CD4-positive, alpha-beta memory T cell (primary cell): ENCODE results near the gene NECAB2. TPM values are rescaled to one million over a fixed set of nuclear protein-coding genes. Genes with fewer than 3 reads are reported as not detected.

Experiments
- CTCF ChIA-PET: fragments of 350-600 bp; sonication (Branson Sonifier 250); formaldehyde crosslinking; loops from one replicate; lab custom pipeline; 2021; ENCODE audit warnings: inconsistent platforms; ENCODE audit not compliant: partially characterized antibody; lab: Charles Lee
- POLR2A ChIA-PET: fragments of 350-600 bp; sonication (Branson Sonifier 250); formaldehyde crosslinking; loops from one replicate; lab custom pipeline; 2021; ENCODE audit not compliant: partially characterized antibody; lab: Charles Lee
- DNase-seq, 5 donors: peaks; one replicate each; pipeline versions ENCODE4 v3.0.0 to v3.0.0-alpha.2; 2020 to 2022; ENCODE audit warnings: mixed read lengths in 1 of 5
- H3K27ac ChIP-seq: one replicate; pipeline ENCODE4 v1.7.0; 2013; ENCODE audit warnings: low read depth, low read length
- H3K27me3 ChIP-seq: 2 replicates; pipeline ENCODE4 v1.7.0; 2013; ENCODE audit warnings: mild to moderate bottlenecking, low read length, moderate library complexity; ENCODE audit not compliant: insufficient read depth
- H3K36me3 ChIP-seq: 2 replicates; pipeline ENCODE4 v1.7.0; 2013; ENCODE audit warnings: mild to moderate bottlenecking, low read length, moderate library complexity; ENCODE audit not compliant: insufficient read depth
- H3K4me1 ChIP-seq: 2 replicates; pipeline ENCODE4 v1.7.0; 2013; ENCODE audit warnings: mild to moderate bottlenecking, low read length, moderate library complexity; ENCODE audit not compliant: insufficient read depth
- H3K4me3 ChIP-seq, 2 donors: one replicate each; pipeline ENCODE4 v1.7.0; 2013; ENCODE audit warnings: low read length in 2 of 2, mild to moderate bottlenecking in 1 of 2
- H3K9me3 ChIP-seq, 2 donors: one replicate each; pipeline ENCODE4 v1.7.0; 2013; ENCODE audit warnings: low read length in 2 of 2, control low read depth in 1 of 2; ENCODE audit not compliant: control insufficient read depth in 1 of 2
- H3K27ac Mint-ChIP-seq, 7 donors: one replicate each; pipeline ENCODE4 v1.8.0; 2020 to 2021; ENCODE audit warnings: mixed read lengths in 7 of 7, mild to moderate bottlenecking in 6 of 7, inconsistent platforms in 3 of 7, moderate library complexity in 3 of 7
- H3K27me3 Mint-ChIP-seq, 2 donors: one replicate each; pipeline ENCODE4 v1.8.0; 2020 to 2021; ENCODE audit warnings: mixed read lengths in 2 of 2
- H3K36me3 Mint-ChIP-seq, 2 donors: one replicate each; pipeline ENCODE4 v1.8.0; 2020 to 2021; ENCODE audit warnings: mixed read lengths in 2 of 2, inconsistent platforms in 1 of 2, mild to moderate bottlenecking in 1 of 2
- H3K4me1 Mint-ChIP-seq, 4 donors: one replicate each; pipeline ENCODE4 v1.8.0; 2020 to 2021; ENCODE audit warnings: mixed read lengths in 4 of 4, mild to moderate bottlenecking in 1 of 4
- H3K4me3 Mint-ChIP-seq, 8 donors: one replicate each; pipeline ENCODE4 v1.8.0; 2020 to 2021; ENCODE audit warnings: mixed read lengths in 8 of 8, mild to moderate bottlenecking in 7 of 8, moderate library complexity in 6 of 8, inconsistent platforms in 3 of 8
- H3K9me3 Mint-ChIP-seq, 8 donors: one replicate each; pipeline ENCODE4 v1.8.0; 2020 to 2021; ENCODE audit warnings: mixed read lengths in 8 of 8, mild to moderate bottlenecking in 5 of 8, inconsistent platforms in 3 of 8, moderate library complexity in 1 of 8
- intact Hi-C: fragments of 100-400 bp; cut with micrococcal nuclease; formaldehyde crosslinking; loops from one replicate; pipeline ENCODE4 v1.15.1; 2023
- polyA plus RNA-seq, 2 donors: library from polyadenylated mRNA; unstranded; fragments of 300-500 nt; fragmentation: Illumina TruSeq; gene quantifications; one replicate each; pipeline ENCODE4 v1.2.3, GENCODE V29; 2021
- total RNA-seq, 2 experiments: library from RNA; stranded (reverse); gene quantifications; one replicate each; pipeline ENCODE4 v1.2.3, GENCODE V29; 2021

NECAB2 gene
- total and polyA plus RNA-seq, 4 experiments from 2014 or later, result not detected

DNA sequence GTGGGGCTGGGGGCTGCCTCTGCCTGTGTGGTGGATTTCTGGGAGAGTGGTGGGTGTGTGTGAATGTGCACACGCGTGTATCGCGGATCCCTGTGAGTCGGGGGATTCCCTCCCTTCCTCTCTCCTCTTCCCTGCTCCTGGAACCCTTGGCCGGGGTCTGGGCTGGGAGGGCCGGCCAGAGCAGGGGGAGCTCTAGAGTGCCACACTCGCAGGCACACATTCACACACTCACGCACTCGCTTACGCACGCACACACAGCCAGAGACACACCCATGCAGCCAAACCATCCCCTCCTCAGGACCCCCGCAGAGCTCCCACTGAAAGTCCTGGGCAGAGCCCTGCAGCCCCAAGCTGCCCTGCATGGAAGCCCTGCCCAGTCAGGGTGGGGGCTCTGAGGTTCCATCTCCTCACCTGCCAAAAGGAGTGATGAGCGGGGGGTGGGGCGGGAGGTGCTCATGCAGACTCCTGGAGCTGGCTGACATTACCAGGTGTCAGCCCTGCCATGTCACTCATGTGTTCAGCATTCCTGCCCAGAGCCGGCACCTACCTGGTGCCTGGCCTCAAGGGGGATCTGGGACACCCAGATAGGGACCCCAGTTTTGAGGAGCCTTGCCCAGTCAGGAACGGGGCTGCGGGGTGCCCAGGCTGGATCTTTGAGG lies 1.9 kb downstream of the NECAB2 start:
- no peaks in the 10 kb centered on the region for H3K4me1 ChIP-seq
- Mint-ChIP-seq H3K36me3 (no peaks in the 10 kb centered on the region), H3K4me1 (peaks cover 0 to 4% (median 2%) of the 10 kb centered on the region in 4 donors), H3K27me3 (peaks cover 5 to 12% of the 10 kb centered on the region in 2 donors), H3K27ac (no peak overlapping the region), H3K4me3 (no peak overlapping the region), H3K9me3 (peaks cover 0 to 2% (median 0%) of the 10 kb centered on the region in 8 donors)
- CTCF ChIA-PET, result no interaction called here
- no peak for DNase-seq
- H3K9me3 ChIP-seq, result no peaks in the 10 kb centered on the region
- intact Hi-C loops, result no loop called here
- H3K27ac ChIP-seq, result no peak overlapping the region
- POLR2A ChIA-PET, result no interaction called here
- H3K4me3 ChIP-seq, result no peak overlapping the region
- no peaks in the 10 kb centered on the region for H3K36me3 ChIP-seq
- H3K27me3 ChIP-seq, result no peaks in the 10 kb centered on the region

DNA sequence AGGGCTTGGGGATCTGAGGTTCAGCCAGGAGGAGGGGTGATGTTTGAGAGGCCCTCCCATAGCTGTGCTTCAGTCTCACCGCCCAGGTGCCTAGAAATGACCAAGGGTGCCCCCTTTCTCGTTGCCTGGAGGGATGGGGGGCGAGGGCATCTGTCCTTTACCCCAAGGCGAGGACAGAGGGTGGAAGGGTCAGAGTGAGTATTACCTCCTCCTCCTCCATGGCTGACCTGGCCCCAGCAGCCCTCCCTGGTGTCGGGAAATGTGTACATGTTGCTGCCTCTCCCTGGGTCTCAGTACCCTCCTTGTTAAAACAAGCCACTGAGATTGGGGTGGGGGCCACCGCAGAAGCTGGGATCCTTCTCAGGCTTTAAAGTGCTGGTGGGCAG lies 2.4 kb downstream of the NECAB2 start:
- Histone ChIP-seq H3K9me3 (no peaks in the 10 kb centered on the region), H3K27me3 (no peaks in the 10 kb centered on the region), H3K27ac (no peak overlapping the region), H3K4me1 (no peaks in the 10 kb centered on the region), H3K4me3 (no peak overlapping the region), H3K36me3 (no peaks in the 10 kb centered on the region)
- no peak for DNase-seq
- Mint-ChIP-seq H3K27me3 (peaks cover 5 to 12% of the 10 kb centered on the region in 2 donors), H3K36me3 (no peaks in the 10 kb centered on the region), H3K27ac (no peak overlapping the region), H3K4me3 (no peak overlapping the region), H3K4me1 (peaks cover 0 to 4% (median 2%) of the 10 kb centered on the region in 4 donors), H3K9me3 (peaks cover 0 to 2% (median 0%) of the 10 kb centered on the region in 8 donors)
- intact Hi-C loops, result no loop called here
- ChIA-PET POLR2A (no interaction called here), CTCF (no interaction called here)

DNA sequence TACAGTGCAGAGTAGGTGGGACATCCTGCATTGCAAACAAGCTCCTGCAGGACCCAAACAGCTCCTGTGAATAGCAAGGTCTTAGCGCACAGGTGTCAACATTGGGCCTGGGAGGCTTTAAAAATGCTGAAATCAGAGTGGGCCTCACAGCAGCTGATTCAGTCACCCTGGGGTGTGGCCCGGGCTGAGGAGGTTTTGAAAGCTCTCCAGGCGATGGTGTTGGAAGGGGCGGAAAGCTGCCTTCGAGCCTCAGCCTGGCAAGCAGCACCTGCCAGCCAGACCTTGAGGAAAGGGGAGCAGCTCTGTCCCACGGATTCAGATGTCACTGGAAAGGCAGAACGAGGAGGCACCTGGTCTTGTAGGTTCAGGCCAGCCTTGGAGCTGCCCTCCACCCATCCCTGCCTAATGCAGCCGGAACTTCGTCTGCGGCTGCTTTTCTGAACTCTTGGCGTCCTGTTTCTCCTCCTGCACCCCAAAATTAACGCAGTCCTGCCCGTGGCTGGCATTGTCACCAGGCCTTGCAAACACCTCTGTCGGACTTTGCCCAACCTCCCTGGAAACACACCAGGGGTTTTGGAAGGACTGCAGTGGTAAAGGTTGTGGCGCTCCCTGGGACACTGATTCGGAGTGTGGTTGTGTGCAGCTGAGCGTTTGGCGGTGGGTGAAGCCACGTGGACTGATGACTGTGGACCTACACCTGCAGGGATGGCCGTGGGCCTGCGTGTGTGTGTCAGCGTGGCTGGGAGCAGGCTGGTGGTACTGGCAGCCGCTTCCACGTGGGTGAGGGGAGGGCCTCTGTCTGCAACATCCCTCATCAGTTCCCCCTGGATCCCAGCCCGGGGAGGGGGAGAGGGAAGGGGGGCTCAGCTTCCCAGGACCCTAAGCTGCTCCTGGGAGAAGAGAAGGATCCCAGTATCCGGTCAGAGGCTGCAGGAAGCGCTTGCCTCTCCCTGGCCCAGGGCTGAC lies 3.4 kb downstream of the NECAB2 start:
- no peaks in the 10 kb centered on the region for H3K4me1 ChIP-seq
- Mint-ChIP-seq H3K27ac (no peak overlapping the region), H3K36me3 (no peaks in the 10 kb centered on the region), H3K4me1 (peaks cover 0 to 4% (median 2%) of the 10 kb centered on the region in 4 donors), H3K27me3 (peaks cover 5 to 12% of the 10 kb centered on the region in 2 donors), H3K9me3 (peaks cover 0 to 2% (median 0%) of the 10 kb centered on the region in 8 donors), H3K4me3 (no peak overlapping the region)
- DNase-seq, result no peak
- no peak overlapping the region for H3K27ac ChIP-seq
- POLR2A ChIA-PET, result no interaction called here
- H3K36me3 ChIP-seq, result no peaks in the 10 kb centered on the region
- intact Hi-C loops, result no loop called here
- H3K4me3 ChIP-seq, result no peak overlapping the region
- CTCF ChIA-PET, result no interaction called here
- no peaks in the 10 kb centered on the region for H3K27me3 ChIP-seq
- H3K9me3 ChIP-seq, result no peaks in the 10 kb centered on the region

DNA sequence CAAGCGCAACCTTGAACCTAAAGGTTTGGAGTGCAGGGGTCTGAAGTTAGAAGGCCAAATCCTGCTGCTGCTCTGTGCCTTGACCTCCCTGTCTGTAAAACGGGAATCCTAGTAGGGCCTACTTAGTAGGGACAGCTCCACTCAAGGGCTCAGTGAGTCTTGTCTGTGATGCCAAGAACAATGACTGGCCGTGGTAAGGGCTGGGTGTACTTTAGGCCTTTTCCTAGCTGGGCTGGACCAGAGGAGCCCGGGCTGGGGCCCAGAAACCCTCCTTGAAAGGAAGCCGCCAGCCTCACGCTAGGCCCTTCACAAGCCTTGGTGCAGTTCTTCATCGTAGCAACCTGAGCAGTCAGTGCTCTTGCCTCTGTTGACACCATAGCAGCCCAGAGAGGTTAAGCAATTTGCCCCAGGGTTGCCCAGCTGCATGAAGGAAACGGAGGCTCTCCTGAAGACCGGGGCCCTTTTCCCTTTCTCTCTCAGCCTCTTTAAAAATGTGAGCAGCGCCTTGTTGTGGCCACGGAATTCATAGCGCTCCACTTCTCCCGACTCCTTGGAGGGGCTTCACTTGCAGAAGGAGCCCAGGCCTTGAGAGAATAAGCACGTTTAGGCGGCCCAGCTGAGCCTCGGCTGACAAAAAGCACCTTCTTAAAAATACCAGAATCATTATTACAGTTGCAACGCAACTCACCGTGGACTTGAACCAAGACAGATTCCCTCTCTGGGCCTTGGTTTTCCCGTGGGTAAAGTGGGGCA lies 4.4 kb downstream of the NECAB2 start:
- no peak overlapping the region for H3K27ac Mint-ChIP-seq
- Histone ChIP-seq H3K36me3 (no peaks in the 10 kb centered on the region), H3K9me3 (no peaks in the 10 kb centered on the region), H3K27ac (no peak overlapping the region), H3K27me3 (no peaks in the 10 kb centered on the region), H3K4me3 (no peak overlapping the region), H3K4me1 (no peaks in the 10 kb centered on the region)
- H3K36me3 Mint-ChIP-seq, result no peaks in the 10 kb centered on the region
- POLR2A ChIA-PET, result no interaction called here
- no peak overlapping the region for H3K4me3 Mint-ChIP-seq
- CTCF ChIA-PET, result no interaction called here
- H3K9me3 Mint-ChIP-seq, result peaks cover 0 to 2% (median 0%) of the 10 kb centered on the region in 8 donors
- intact Hi-C loops, result no loop called here
- H3K27me3 Mint-ChIP-seq, result peaks cover 4 to 10% of the 10 kb centered on the region in 2 donors
- no peak for DNase-seq
- peaks cover 0 to 4% (median 2%) of the 10 kb centered on the region in 4 donors for H3K4me1 Mint-ChIP-seq

DNA sequence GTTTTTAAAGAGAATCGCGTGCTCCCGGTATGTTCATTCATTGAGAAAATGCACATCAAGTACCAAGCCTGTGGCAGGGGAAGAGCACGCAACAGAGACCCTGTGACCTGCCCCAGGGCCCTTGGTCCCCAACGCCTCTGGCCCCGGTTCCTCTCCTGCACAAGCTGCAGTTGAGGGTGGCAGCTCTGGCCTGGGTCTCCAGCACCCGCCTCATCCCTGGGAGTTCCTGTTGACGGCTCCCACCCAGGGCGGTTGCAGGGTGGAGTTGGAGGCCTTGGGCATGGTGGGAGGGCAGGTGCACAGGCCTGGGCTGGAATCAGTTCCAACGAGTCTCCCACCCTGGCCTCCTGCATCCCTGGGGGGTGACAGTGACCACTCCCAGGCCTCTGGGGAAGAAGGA lies 5.0 kb downstream of the NECAB2 start:
- H3K27me3 Mint-ChIP-seq, result peaks cover 2 to 8% of the 10 kb centered on the region in 2 donors
- ChIA-PET CTCF (no interaction called here), POLR2A (no interaction called here)

DNA sequence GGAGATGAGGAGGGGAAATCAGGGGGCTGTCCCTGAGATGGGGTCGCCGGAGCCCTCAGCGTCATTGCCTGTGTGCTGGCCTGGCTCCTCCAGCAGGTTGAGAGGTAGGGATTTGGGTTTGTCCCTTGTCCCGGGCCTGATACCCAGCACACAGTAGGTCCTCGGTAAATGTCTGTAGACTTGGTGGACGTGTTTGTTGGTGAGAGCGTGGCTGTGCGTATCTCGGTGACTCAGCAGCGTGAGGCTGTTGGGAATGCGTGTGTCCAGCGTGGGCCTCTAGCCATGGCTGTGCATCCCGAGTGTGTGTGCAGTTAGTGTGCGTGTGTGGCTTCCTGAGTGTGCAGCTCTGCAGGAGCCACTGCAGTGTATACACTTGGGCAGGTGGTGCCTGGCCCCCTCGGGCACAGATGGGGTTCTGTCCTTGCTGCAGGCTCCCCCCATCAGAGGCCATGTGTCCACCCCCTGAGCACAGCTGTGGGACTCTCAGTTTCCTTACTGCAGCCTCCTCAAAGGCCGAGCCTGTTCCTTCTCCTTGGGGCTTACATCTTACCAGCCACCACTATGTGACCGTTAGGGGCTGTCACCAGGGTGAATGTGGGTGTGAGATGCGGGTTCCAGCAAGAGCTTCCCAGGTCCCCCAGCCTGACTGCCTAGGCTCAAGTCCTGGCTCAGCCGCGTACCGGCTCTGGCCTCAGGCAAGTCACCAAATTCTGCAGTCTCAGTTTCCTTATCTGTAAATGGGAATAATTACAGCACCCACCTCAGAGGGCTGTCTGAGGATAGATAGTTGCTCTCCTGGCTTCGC lies 5.7 kb downstream of the NECAB2 start:
- Mint-ChIP-seq H3K4me3 (no peak overlapping the region), H3K27me3 (peaks cover 2 to 8% of the 10 kb centered on the region in 2 donors), H3K9me3 (peaks cover 0 to 10% (median 4%) of the 10 kb centered on the region in 8 donors), H3K27ac (no peak overlapping the region), H3K36me3 (no peaks in the 10 kb centered on the region), H3K4me1 (no peaks in the 10 kb centered on the region)
- no peak for DNase-seq
- Histone ChIP-seq H3K27me3 (no peaks in the 10 kb centered on the region), H3K4me1 (no peaks in the 10 kb centered on the region), H3K36me3 (no peaks in the 10 kb centered on the region), H3K9me3 (no peaks in the 10 kb centered on the region), H3K27ac (no peak overlapping the region), H3K4me3 (no peak overlapping the region)
- CTCF ChIA-PET, result no interaction called here
- intact Hi-C loops, result no loop called here
- POLR2A ChIA-PET, result no interaction called here

More for the DNA sequence above, 5.0 kb downstream of the NECAB2 start:
- Histone ChIP-seq H3K9me3 (no peaks in the 10 kb centered on the region), H3K4me1 (no peaks in the 10 kb centered on the region), H3K27ac (no peak overlapping the region), H3K36me3 (no peaks in the 10 kb centered on the region), H3K27me3 (no peaks in the 10 kb centered on the region), H3K4me3 (no peak overlapping the region)
- intact Hi-C loops, result no loop called here
- no peak for DNase-seq
- Mint-ChIP-seq H3K36me3 (no peaks in the 10 kb centered on the region), H3K4me3 (no peak overlapping the region), H3K27ac (no peak overlapping the region), H3K9me3 (peaks cover 0 to 3% (median under 1%) of the 10 kb centered on the region in 8 donors), H3K4me1 (no peaks in the 10 kb centered on the region)
